ENCODE results near the gene UACA. TPM values are rescaled to one million over a fixed set of nuclear protein-coding genes. Genes with fewer than 3 reads are reported as not detected.

The UACA gene
- total RNA-seq, 4 donors from 2014 or later, result 35.9 to 78.9 (median 50.5) TPM

GRCh38 chr15:70615435-70616310 is 147.7 kb downstream of the UACA start:
- Histone ChIP-seq H3K36me3 (no peaks in the 10 kb centered on the region), H3K27me3 (no peaks in the 10 kb centered on the region), H3K27ac (no peak overlapping the region), H3K4me1 (no peaks in the 10 kb centered on the region), H3K9me3 (no peaks in the 10 kb centered on the region), H3K4me3 (no peak overlapping the region)
- 84 to 93% methylated on average over 8 to 9 of the region's 9 CpGs for WGBS, 2 donors (ENCODE audit: low coverage in 1 of 2)
- ATAC-seq, result no peak
- TF ChIP-seq EP300 (IDR thresholded peaks at IDR 0.05) (no peak), POLR2AphosphoS5 (IDR thresholded peaks at IDR 0.05) (no peak), CTCF (IDR thresholded peaks at IDR 0.05) (no peak), POLR2A (IDR thresholded peaks at IDR 0.05) (no peak)

GRCh38 chr15:70614221-70614620 is 149.1 kb downstream of the UACA start:
- TF ChIP-seq CTCF (IDR thresholded peaks at IDR 0.05) (no peak), POLR2AphosphoS5 (IDR thresholded peaks at IDR 0.05) (no peak), POLR2A (IDR thresholded peaks at IDR 0.05) (no peak), EP300 (IDR thresholded peaks at IDR 0.05) (no peak)
- Histone ChIP-seq H3K9me3 (no peaks in the 10 kb centered on the region), H3K27me3 (no peaks in the 10 kb centered on the region), H3K4me1 (no peaks in the 10 kb centered on the region), H3K4me3 (no peak overlapping the region), H3K27ac (no peak overlapping the region), H3K36me3 (no peaks in the 10 kb centered on the region)
- WGBS, 2 donors (ENCODE audit: low coverage in 1 of 2), result 94% methylated on average over 3 of the region's 3 CpGs; no CpG with 5 or more reads in 1 of the 2 donors
- ATAC-seq, result no peak

GRCh38 chr15:70613271-70613670 is 150.1 kb downstream of the UACA start:
- no peaks in the 10 kb centered on the region for H3K27me3 ChIP-seq
- TF ChIP-seq POLR2AphosphoS5 (IDR thresholded peaks at IDR 0.05) (no peak), CTCF (IDR thresholded peaks at IDR 0.05) (no peak), EP300 (IDR thresholded peaks at IDR 0.05) (no peak), POLR2A (IDR thresholded peaks at IDR 0.05) (no peak)

GRCh38 chr15:70611286-70611685 is 152.1 kb downstream of the UACA start:
- no peaks in the 10 kb centered on the region for H3K27me3 ChIP-seq
- 97% methylated on average over 4 of the region's 4 CpGs; no CpG with 5 or more reads in 1 of the 2 donors for WGBS, 2 donors (ENCODE audit: low coverage in 1 of 2)
- H3K9me3 ChIP-seq, result no peaks in the 10 kb centered on the region
- no peak overlapping the region for H3K4me3 ChIP-seq
- H3K27ac ChIP-seq, result no peak overlapping the region
- no peak for TF ChIP-seq EP300 (IDR thresholded peaks at IDR 0.05)
- TF ChIP-seq CTCF (IDR thresholded peaks at IDR 0.05), result no peak
- TF ChIP-seq POLR2A (IDR thresholded peaks at IDR 0.05), result no peak
- TF ChIP-seq POLR2AphosphoS5 (IDR thresholded peaks at IDR 0.05), result no peak
- H3K4me1 ChIP-seq, result peaks cover 0 to under 1% (median 0%) of the 10 kb centered on the region in 3 donors
- no peak for ATAC-seq
- H3K36me3 ChIP-seq, result no peaks in the 10 kb centered on the region

More at GRCh38 chr15:70613271-70613670, 150.1 kb downstream of the UACA start:
- Histone ChIP-seq H3K4me1 (no peaks in the 10 kb centered on the region), H3K27ac (no peak overlapping the region), H3K36me3 (no peaks in the 10 kb centered on the region), H3K9me3 (no peaks in the 10 kb centered on the region), H3K4me3 (no peak overlapping the region)
- 80 to 83% methylated on average over 1 to 2 of the region's 2 CpGs for WGBS, 2 donors (ENCODE audit: low coverage in 1 of 2)
- no peak for ATAC-seq

- TF ChIP-seq POLR2A (IDR thresholded peaks at IDR 0.05), result no peak
- TF ChIP-seq POLR2AphosphoS5 (IDR thresholded peaks at IDR 0.05), result no peak
- TF ChIP-seq EP300 (IDR thresholded peaks at IDR 0.05), result no peak
- no peak for TF ChIP-seq CTCF (IDR thresholded peaks at IDR 0.05)
- no peak for ATAC-seq
- 84 to 95% methylated on average over 2 of the region's 2 CpGs for WGBS, 2 donors (ENCODE audit: low coverage in 1 of 2)
- Histone ChIP-seq H3K27me3 (no peaks in the 10 kb centered on the region), H3K4me3 (no peak overlapping the region), H3K4me1 (peaks cover 0 to 8% (median 7%) of the 10 kb centered on the region in 3 donors), H3K36me3 (no peaks in the 10 kb centered on the region), H3K9me3 (no peaks in the 10 kb centered on the region), H3K27ac (no peak overlapping the region)
Measured at GRCh38 chr15:70610541-70610940, 152.8 kb downstream of the UACA start.
